Lung (tissue), 12 donors: ENCODE measurements around the gene CELF2. TPM values are rescaled to one million over a fixed set of nuclear protein-coding genes. Genes with fewer than 3 reads are reported as not detected.

Experiments used
- ATAC-seq: fragments of 200-7000 bp; cut with Tn5 transposase; one replicate; pipeline ENCODE4 v1.9.1; 2020; ENCODE audit warnings: moderate number of reproducible peaks; ENCODE audit not compliant: insufficient read depth, low FRiP score
- DNase-seq, 3 donors: peaks; one replicate each; pipeline ENCODE4 v3.0.0-alpha.2; 2013 to 2017
- H3K27ac ChIP-seq, 2 donors: one replicate each; pipeline ENCODE4 v1.5.1; 2013; ENCODE audit warnings: mild to moderate bottlenecking in 2 of 2, moderate library complexity in 2 of 2, control low read depth in 1 of 2, inconsistent platforms in 1 of 2, low read depth in 1 of 2, low read length in 1 of 2
- H3K27me3 ChIP-seq, 3 donors: one replicate each; pipeline ENCODE4 v1.5.1; 2013; ENCODE audit warnings: low read length in 2 of 3; ENCODE audit not compliant: control insufficient read depth in 3 of 3, insufficient read depth in 3 of 3
- H3K36me3 ChIP-seq, 4 donors: one replicate each; pipeline ENCODE4 v1.5.1; 2013; ENCODE audit warnings: low read length in 4 of 4, mild to moderate bottlenecking in 1 of 4, moderate library complexity in 1 of 4; ENCODE audit not compliant: control insufficient read depth in 4 of 4, insufficient read depth in 4 of 4
- H3K4me1 ChIP-seq, 5 donors: one replicate each; pipeline ENCODE4 v1.5.1; 2013; ENCODE audit warnings: low read length in 5 of 5, mild to moderate bottlenecking in 2 of 5, moderate library complexity in 1 of 5; ENCODE audit not compliant: control insufficient read depth in 5 of 5, insufficient read depth in 5 of 5
- H3K4me3 ChIP-seq: one replicate; pipeline ENCODE4 v1.5.1; 2013; ENCODE audit warnings: mild to moderate bottlenecking, control low read depth, moderate library complexity
- H3K9ac ChIP-seq, 2 donors: one replicate each; pipeline ENCODE4 v1.5.1; 2013; ENCODE audit warnings: low read length in 2 of 2, control low read depth in 1 of 2; ENCODE audit not compliant: insufficient read depth in 1 of 2
- H3K9me3 ChIP-seq, 4 donors: one replicate each; pipeline ENCODE4 v1.5.1; 2013; ENCODE audit warnings: low read length in 3 of 4, mild to moderate bottlenecking in 1 of 4, moderate library complexity in 1 of 4; ENCODE audit not compliant: control insufficient read depth in 4 of 4, insufficient read depth in 3 of 4
- WGBS, 2 donors: extraction: QIAGEN DNeasy Blood & Tissue Kit; methylation state at CpG; one replicate each; pipeline ENCODE4 v1.1.7; 2013; 5-methylcytosine and 5-hydroxymethylcytosine counted together
- polyA plus RNA-seq, 2 donors: library from polyadenylated mRNA; stranded (reverse); fragments of 200-250 nt; gene quantifications; one replicate each; pipeline ENCODE4 v1.2.1, GENCODE V29; 2013
- total RNA-seq, 2 donors: library from RNA; depleted of rRNA in 1 of 2; stranded (reverse); fragments of >200 nt in 1 of 2; gene quantifications; one replicate each; pipeline ENCODE4 v1.2.1, GENCODE V29; 2014 to 2021
- TF ChIP-seq, protein P1 (sequence below): IDR thresholded peaks from 2 replicates; pipeline ENCODE4 v1.5.1; 2012; ENCODE audit warnings: mild to moderate bottlenecking; ENCODE audit errors: control extremely low read depth, extremely low read depth
- donor health status: control.
- donor health status: control.
- donor health status: Bipolar disorder and iron deficiency.
- donor health status: healthy.
- donor health status: DM: yes; HTN: yes; CAD: no.

Gene CELF2
- total and polyA plus RNA-seq, 4 donors = 13.6 to 115 (median 63.7) TPM

DNA sequence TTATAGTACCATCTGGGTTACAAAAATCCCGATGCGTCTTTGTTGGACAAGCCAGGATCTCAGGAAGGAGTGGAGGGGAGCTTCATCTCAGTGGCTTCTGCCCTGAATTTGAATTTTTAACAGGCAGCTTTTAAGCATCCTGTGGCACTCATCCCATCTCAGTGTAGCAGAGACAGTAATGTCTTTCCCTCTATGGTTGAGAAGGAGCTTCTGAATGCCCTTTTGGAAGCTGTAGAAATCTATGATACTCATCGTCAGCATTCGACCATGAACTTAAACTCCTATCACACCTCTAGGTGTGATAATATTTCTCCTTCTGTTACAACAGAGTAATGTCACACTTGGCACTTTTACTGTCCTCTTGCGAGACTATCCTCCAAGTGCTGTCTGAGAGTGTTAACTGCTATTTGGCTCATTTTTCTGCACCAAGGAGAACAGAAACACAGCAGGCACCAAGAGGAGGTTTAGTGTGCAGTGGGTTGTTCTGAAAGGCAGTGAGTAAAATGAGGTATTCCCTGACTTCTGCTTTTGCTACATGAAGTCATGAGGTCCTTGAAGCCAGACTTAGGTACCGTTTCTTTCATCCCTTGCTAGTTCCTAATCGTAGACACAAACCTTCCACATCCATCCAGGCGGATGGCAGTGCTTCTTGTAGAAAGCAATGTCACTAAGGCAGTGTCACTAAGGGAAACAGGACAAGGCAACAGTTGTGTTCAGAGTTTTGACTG is 177.4 kb downstream of the CELF2 start:
- Histone ChIP-seq H3K4me1 (peaks cover 0 to 49% (median 0%) of the 10 kb centered on the region in 5 donors), H3K27me3 (no peaks in the 10 kb centered on the region), H3K4me3 (no peak overlapping the region), H3K9me3 (no peaks in the 10 kb centered on the region), H3K36me3 (no peaks in the 10 kb centered on the region), H3K27ac (no peak overlapping the region), H3K9ac (no peak overlapping the region)
- TF ChIP-seq, protein P1, sequence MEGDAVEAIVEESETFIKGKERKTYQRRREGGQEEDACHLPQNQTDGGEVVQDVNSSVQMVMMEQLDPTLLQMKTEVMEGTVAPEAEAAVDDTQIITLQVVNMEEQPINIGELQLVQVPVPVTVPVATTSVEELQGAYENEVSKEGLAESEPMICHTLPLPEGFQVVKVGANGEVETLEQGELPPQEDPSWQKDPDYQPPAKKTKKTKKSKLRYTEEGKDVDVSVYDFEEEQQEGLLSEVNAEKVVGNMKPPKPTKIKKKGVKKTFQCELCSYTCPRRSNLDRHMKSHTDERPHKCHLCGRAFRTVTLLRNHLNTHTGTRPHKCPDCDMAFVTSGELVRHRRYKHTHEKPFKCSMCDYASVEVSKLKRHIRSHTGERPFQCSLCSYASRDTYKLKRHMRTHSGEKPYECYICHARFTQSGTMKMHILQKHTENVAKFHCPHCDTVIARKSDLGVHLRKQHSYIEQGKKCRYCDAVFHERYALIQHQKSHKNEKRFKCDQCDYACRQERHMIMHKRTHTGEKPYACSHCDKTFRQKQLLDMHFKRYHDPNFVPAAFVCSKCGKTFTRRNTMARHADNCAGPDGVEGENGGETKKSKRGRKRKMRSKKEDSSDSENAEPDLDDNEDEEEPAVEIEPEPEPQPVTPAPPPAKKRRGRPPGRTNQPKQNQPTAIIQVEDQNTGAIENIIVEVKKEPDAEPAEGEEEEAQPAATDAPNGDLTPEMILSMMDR = no peak
- DNase-seq (no peak), ATAC-seq (no peak)
- 74 to 83% methylated on average over 8 of the region's 8 CpGs for WGBS, 2 donors

DNA sequence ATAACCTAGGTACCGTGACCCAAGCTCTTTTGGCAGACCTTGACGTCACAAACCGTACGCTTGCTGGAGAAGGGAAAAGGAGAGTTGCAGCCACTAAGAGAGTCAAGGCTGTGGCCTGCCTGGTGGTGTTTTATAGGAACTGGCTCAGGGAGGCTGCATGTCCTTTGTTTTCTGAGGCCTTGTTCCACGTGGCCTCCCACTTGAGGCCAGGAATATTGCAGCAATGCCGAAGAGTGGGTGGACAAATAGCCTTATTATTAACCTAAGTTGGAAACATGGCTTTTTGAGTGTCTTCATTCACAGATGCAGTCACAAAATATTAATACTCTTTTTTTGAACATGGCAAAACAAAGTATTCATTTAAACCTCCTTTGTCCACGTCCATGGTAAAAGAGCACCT is 178.0 kb downstream of the CELF2 start:
- no peaks in the 10 kb centered on the region for H3K27me3 ChIP-seq
- H3K36me3 ChIP-seq = peaks cover 0 to 2% (median 0%) of the 10 kb centered on the region in 4 donors
- no peaks in the 10 kb centered on the region for H3K9me3 ChIP-seq
- H3K4me1 ChIP-seq = peaks cover 0 to 44% (median 0%) of the 10 kb centered on the region in 5 donors
- 82 to 87% methylated on average over 7 of the region's 7 CpGs for WGBS, 2 donors
- no peak for DNase-seq
- TF ChIP-seq, protein P1 = no peak
- no peak overlapping the region for H3K27ac ChIP-seq
- ATAC-seq = no peak
- H3K4me3 ChIP-seq = no peak overlapping the region
- H3K9ac ChIP-seq = no peak overlapping the region

DNA sequence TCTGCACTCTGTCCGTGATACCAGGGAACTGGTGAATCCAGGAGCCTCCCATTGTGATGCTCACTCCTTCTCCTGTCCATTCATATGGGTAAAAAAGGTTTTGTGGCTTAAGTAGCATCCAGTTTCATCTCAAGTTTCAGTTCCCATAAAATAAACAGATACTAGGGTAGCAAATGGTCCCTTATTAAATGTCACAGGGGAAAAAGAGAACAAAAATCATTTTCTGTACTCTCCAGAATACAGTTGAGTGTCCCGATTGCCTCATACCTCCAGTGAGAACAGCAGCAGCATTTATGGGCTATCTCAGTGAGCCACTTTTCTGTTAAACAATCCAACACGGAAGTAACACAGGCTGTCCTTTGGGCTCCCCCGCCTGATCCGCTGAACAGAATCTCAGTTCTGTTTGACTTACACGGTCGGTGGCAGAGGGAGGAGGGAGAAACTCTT is 179.6 kb downstream of the CELF2 start:
- H3K4me1 ChIP-seq = peaks cover 0 to 28% (median 0%) of the 10 kb centered on the region in 5 donors
- peaks cover 0 to 2% (median 0%) of the 10 kb centered on the region in 4 donors for H3K9me3 ChIP-seq
- peaks cover 0 to 10% (median 5%) of the 10 kb centered on the region in 4 donors for H3K36me3 ChIP-seq
- DNase-seq (peak; percentile 32 to 68 (median 51)), ATAC-seq (peak; percentile 76)
- H3K27me3 ChIP-seq = no peaks in the 10 kb centered on the region
- H3K4me3 ChIP-seq = no peak overlapping the region
- WGBS, 2 donors = 28 to 46% methylated on average over 7 of the region's 7 CpGs
- peak overlapping the region in 1 of 2 donors; percentile 17 for H3K27ac ChIP-seq
- TF ChIP-seq, protein P1 = no peak
- no peak overlapping the region for H3K9ac ChIP-seq
